Measurements from ENCODE around the gene GBF1. TPM values are rescaled to one million over a fixed set of nuclear protein-coding genes. Genes with fewer than 3 reads are reported as not detected.

GBF1 gene
- total RNA-seq, 2 donors from 2014 or later, result 53.1 to 59.1 TPM

GRCh38 chr10:102240467-102241031 lies 4.8 kb upstream of the GBF1 start:
- TF ChIP-seq POLR2AphosphoS5 (IDR thresholded peaks at IDR 0.05), result no peak
- TF ChIP-seq CTCF (IDR thresholded peaks at IDR 0.05), result no peak
- 22% methylated on average over 29 of the region's 39 CpGs for WGBS
- Histone ChIP-seq H3K4me3 (peak overlapping the region; percentile 36 to 49), H3K4me1 (replicated peaks) (peaks cover 6% of the 10 kb centered on the region), H3K36me3 (no peaks in the 10 kb centered on the region), H3K27me3 (replicated peaks; ENCODE audit: insufficient read depth) (no peaks in the 10 kb centered on the region), H3K9me3 (no peaks in the 10 kb centered on the region), H3K27ac (no peak overlapping the region)
- DNase-seq (ENCODE audit: low spot score), result no peak
- intact Hi-C loops (cut with DNase I), result loop anchor here (5.0 kb wide), 1 partner anchor 157 kb away; the partner anchor contains the start of gene NFKB2

- WGBS, result 4% methylated on average over 16 of the region's 20 CpGs
- H3K27ac ChIP-seq, result no peak overlapping the region
- H3K27me3 ChIP-seq (replicated peaks; ENCODE audit: insufficient read depth), result no peaks in the 10 kb centered on the region
- H3K36me3 ChIP-seq, result no peaks in the 10 kb centered on the region
- intact Hi-C loops (cut with DNase I), result loop anchor here (5.0 kb wide), 1 partner anchor 156 kb away; the partner anchor contains the start of gene NFKB2
- no peak for DNase-seq (ENCODE audit: low spot score)
- peak overlapping the region; percentile 36 to 49 for H3K4me3 ChIP-seq
- H3K4me1 ChIP-seq (replicated peaks), result peaks cover 6% of the 10 kb centered on the region
- TF ChIP-seq CTCF (IDR thresholded peaks at IDR 0.05) (no peak), POLR2A (IDR thresholded peaks at IDR 0.05) (no peak), POLR2AphosphoS5 (IDR thresholded peaks at IDR 0.05) (no peak)
- no peaks in the 10 kb centered on the region for H3K9me3 ChIP-seq
These were observed 4.3 kb upstream of the GBF1 start for GRCh38 chr10:102241032-102241443.

GRCh38 chr10:102241444-102242117 lies 3.8 kb upstream of the GBF1 start, which contains the start of gene PITX3:
Gene PITX3, minus strand, starts transcription at chr10:102241512. Its CDS starts 9,432 bp downstream, at chr10:102232080.
- Histone ChIP-seq H3K4me1 (replicated peaks) (peaks cover 6% of the 10 kb centered on the region), H3K4me3 (peak within 1 kb of the TSS; percentile 36 to 49), H3K9me3 (no peaks in the 10 kb centered on the region), H3K27ac (no peak within 1 kb of the TSS), H3K27me3 (replicated peaks; ENCODE audit: insufficient read depth) (no peaks in the 10 kb centered on the region), H3K36me3 (no peaks in the 10 kb centered on the region)
- 0% methylated on average over 36 of the region's 57 CpGs for WGBS
- TF ChIP-seq POLR2A (IDR thresholded peaks at IDR 0.05), result peak; percentile 17
- TF ChIP-seq CTCF (IDR thresholded peaks at IDR 0.05), result peak in 1 of 4 experiments; percentile 5
- peak; percentile 62 for TF ChIP-seq POLR2AphosphoS5 (IDR thresholded peaks at IDR 0.05)
- intact Hi-C loops (cut with DNase I), result loop anchor here (5.0 kb wide), 1 partner anchor 156 kb away; the partner anchor contains the start of gene NFKB2
- DNase-seq (ENCODE audit: low spot score), result peak; percentile 82

GRCh38 chr10:102242118-102242485 lies 3.2 kb upstream of the GBF1 start:
- H3K27me3 ChIP-seq (replicated peaks; ENCODE audit: insufficient read depth), result no peaks in the 10 kb centered on the region
- WGBS, result 23% methylated on average over 7 of the region's 7 CpGs
- no peak for DNase-seq (ENCODE audit: low spot score)
- H3K27ac ChIP-seq, result no peak overlapping the region
- TF ChIP-seq CTCF (IDR thresholded peaks at IDR 0.05), result no peak
- no peak for TF ChIP-seq POLR2AphosphoS5 (IDR thresholded peaks at IDR 0.05)
- no peak for TF ChIP-seq POLR2A (IDR thresholded peaks at IDR 0.05)
- no peaks in the 10 kb centered on the region for H3K36me3 ChIP-seq
- H3K9me3 ChIP-seq, result no peaks in the 10 kb centered on the region
- peak overlapping the region; percentile 36 to 49 for H3K4me3 ChIP-seq
- intact Hi-C loops (cut with DNase I), result loop anchor here (5.0 kb wide), 1 partner anchor 155 kb away; the partner anchor contains the start of gene NFKB2
- H3K4me1 ChIP-seq (replicated peaks), result peaks cover 11% of the 10 kb centered on the region
